Measurements from ENCODE around the gene GIMAP2. TPM values are rescaled to one million over a fixed set of nuclear protein-coding genes. Genes with fewer than 3 reads are reported as not detected.
"Not testable (repeated sequence)": the region's sequence is repeated elsewhere in the genome, so short reads cannot be mapped to it uniquely, and the experiment has no call there.

The GIMAP2 gene
- total RNA-seq, 6 experiments from 2014 or later = not detected

- Mint-ChIP-seq H3K4me1 (ENCODE audit: low read depth) (no peaks in the 10 kb centered on the region), H3K9me3 (peaks cover 33% of the 10 kb centered on the region), H3K4me3 (no peak overlapping the region), H3K27ac (no peak overlapping the region), H3K27me3 (ENCODE audit: insufficient read depth) (no peaks in the 10 kb centered on the region), H3K36me3 (ENCODE audit: low read depth) (no peaks in the 10 kb centered on the region)
- TF ChIP-seq CTCF (IDR thresholded peaks at IDR 0.05) = no peak
- no peak for DNase-seq
Observed at GRCh38 chr7:150668977-150669376, 16.5 kb upstream of the GIMAP2 start.

- H3K4me1 Mint-ChIP-seq (ENCODE audit: low read depth); H3K4me3 Mint-ChIP-seq; H3K27me3 Mint-ChIP-seq (ENCODE audit: insufficient read depth); DNase-seq; H3K36me3 Mint-ChIP-seq (ENCODE audit: low read depth); H3K27ac Mint-ChIP-seq: not testable (repeated sequence)
- peaks cover 23% of the 10 kb centered on the region for H3K9me3 Mint-ChIP-seq
Observed at GRCh38 chr7:150671798-150672585, 13.5 kb upstream of the GIMAP2 start.

- H3K9me3 Mint-ChIP-seq = peaks cover 29% of the 10 kb centered on the region
- no peaks in the 10 kb centered on the region for H3K4me1 Mint-ChIP-seq (ENCODE audit: low read depth)
- H3K27me3 Mint-ChIP-seq (ENCODE audit: insufficient read depth) = no peaks in the 10 kb centered on the region; the same call in 1 of the 2 replicates
- no peak overlapping the region for H3K27ac Mint-ChIP-seq
- DNase-seq = no peak
- TF ChIP-seq CTCF (IDR thresholded peaks at IDR 0.05) = no peak
- no peak overlapping the region for H3K4me3 Mint-ChIP-seq
- 0 out of 2 replicates have a peak, but pooled peaks cover 4% of the 10 kb centered on the region for H3K36me3 Mint-ChIP-seq (ENCODE audit: low read depth)
Observed at GRCh38 chr7:150675714-150676113, 9.8 kb upstream of the GIMAP2 start.

- H3K4me3 Mint-ChIP-seq; H3K36me3 Mint-ChIP-seq (ENCODE audit: low read depth); H3K27ac Mint-ChIP-seq; H3K4me1 Mint-ChIP-seq (ENCODE audit: low read depth); DNase-seq; H3K27me3 Mint-ChIP-seq (ENCODE audit: insufficient read depth): not testable (repeated sequence)
- H3K9me3 Mint-ChIP-seq = peaks cover 27% of the 10 kb centered on the region
Observed at GRCh38 chr7:150676276-150676675, 9.2 kb upstream of the GIMAP2 start.

GRCh38 chr7:150676854-150677253, 8.7 kb upstream of the GIMAP2 start:
- not testable (repeated sequence) for DNase-seq; H3K4me1 Mint-ChIP-seq (ENCODE audit: low read depth); H3K27me3 Mint-ChIP-seq (ENCODE audit: insufficient read depth); H3K4me3 Mint-ChIP-seq; H3K27ac Mint-ChIP-seq; H3K36me3 Mint-ChIP-seq (ENCODE audit: low read depth)
- H3K9me3 Mint-ChIP-seq = peaks cover 22% of the 10 kb centered on the region

GRCh38 chr7:150678601-150679000, 6.9 kb upstream of the GIMAP2 start:
- H3K27ac Mint-ChIP-seq; H3K4me3 Mint-ChIP-seq; H3K4me1 Mint-ChIP-seq (ENCODE audit: low read depth); DNase-seq; H3K36me3 Mint-ChIP-seq (ENCODE audit: low read depth); H3K27me3 Mint-ChIP-seq (ENCODE audit: insufficient read depth): not testable (repeated sequence)
- peaks cover 30% of the 10 kb centered on the region for H3K9me3 Mint-ChIP-seq

GRCh38 chr7:150680364-150680763, 5.1 kb upstream of the GIMAP2 start:
- DNase-seq; H3K4me1 Mint-ChIP-seq (ENCODE audit: low read depth); H3K36me3 Mint-ChIP-seq (ENCODE audit: low read depth); H3K27me3 Mint-ChIP-seq (ENCODE audit: insufficient read depth); H3K27ac Mint-ChIP-seq; H3K4me3 Mint-ChIP-seq: not testable (repeated sequence)
- H3K9me3 Mint-ChIP-seq = peaks cover 38% of the 10 kb centered on the region

GRCh38 chr7:150686030-150686631, 625 bp downstream of the GIMAP2 start:
- TF ChIP-seq CTCF (IDR thresholded peaks at IDR 0.05) = no peak
- H3K27ac Mint-ChIP-seq = no peak overlapping the region
- H3K4me3 Mint-ChIP-seq = peak overlapping the region; percentile 74
- H3K9me3 Mint-ChIP-seq = peaks cover 45% of the 10 kb centered on the region
- H3K4me1 Mint-ChIP-seq (ENCODE audit: low read depth) = no peaks in the 10 kb centered on the region; the same call in 1 of the 2 replicates
- no peaks in the 10 kb centered on the region; the same call in 1 of the 2 replicates for H3K27me3 Mint-ChIP-seq (ENCODE audit: insufficient read depth)
- no peaks in the 10 kb centered on the region for H3K36me3 Mint-ChIP-seq (ENCODE audit: low read depth)
- DNase-seq = no peak

Data from HFFc6 (cell line).